Ishikawa (cell line): Measurements from ENCODE around the gene HK1.

Experiments
- CEBPB ChIP-seq: IDR thresholded peaks from 2 replicates; pipeline ENCODE4 v1.6.1; 2012
- NFIC ChIP-seq: IDR thresholded peaks from 2 replicates; pipeline ENCODE4 v1.6.1; 2012
- REST ChIP-seq: IDR thresholded peaks from 2 replicates; pipeline ENCODE4 v1.6.1; 2012; ENCODE audit warnings: low read depth, mild to moderate bottlenecking
- USF1 ChIP-seq: IDR thresholded peaks from 2 replicates; pipeline ENCODE4 v1.6.1; 2012

- no peak for TF ChIP-seq REST
- no peak for TF ChIP-seq CEBPB
- no peak for TF ChIP-seq NFIC
- no peak for TF ChIP-seq USF1
These were observed 115.7 kb downstream of the HK1 start for GRCh38 chr10:69394020-69394419.
